ENCODE data around the gene RUVBL1. TPM values are rescaled to one million over a fixed set of nuclear protein-coding genes. Genes with fewer than 3 reads are reported as not detected.

Gene RUVBL1
- total RNA-seq, 1 donor from 2014 or later = 68.7 TPM

DNA sequence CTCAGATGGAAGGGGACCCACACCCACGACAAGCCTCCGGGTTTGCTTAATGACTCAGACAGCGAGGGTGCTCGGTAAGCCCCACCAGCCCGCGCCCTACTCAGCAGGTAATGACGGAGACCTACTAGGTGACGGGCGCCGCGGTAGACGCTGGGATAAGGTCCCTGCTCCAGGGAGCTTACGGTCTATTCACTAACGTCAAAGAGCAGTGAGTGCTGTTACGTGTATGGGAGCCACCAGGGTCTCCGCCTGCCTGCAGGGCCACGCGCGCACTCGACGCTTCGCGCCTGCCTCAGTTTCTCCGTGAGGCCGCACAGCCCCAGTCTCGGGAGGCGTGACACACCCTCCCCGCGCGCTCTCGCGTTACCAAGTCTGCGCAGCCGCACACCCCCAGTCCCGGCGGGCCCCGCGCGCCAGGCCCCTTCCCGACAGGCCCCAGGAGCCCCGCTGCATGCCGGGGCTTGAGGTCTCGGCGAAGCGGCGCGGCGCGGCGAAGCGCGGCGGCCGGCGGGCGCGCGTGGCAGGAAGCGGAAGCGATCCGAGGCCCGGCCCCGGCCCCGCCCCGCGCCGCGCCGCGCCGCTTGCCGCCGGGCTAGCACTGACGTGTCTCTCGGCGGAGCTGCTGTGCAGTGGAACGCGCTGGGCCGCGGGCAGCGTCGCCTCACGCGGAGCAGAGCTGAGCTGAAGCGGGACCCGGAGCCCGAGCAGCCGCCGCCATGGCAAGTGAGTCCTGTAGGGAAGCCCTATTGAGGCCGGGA is 71.6 kb downstream of the RUVBL1 start, which contains the start of gene SEC61A1:
SEC61A1 (plus strand) TSS at position 601 of the 758 bp plus-strand sequence; CDS start at position 717, 116 bp downstream.
- Histone ChIP-seq H3K36me3 (ENCODE audit: control insufficient read depth, insufficient read depth, low read length) (peaks cover 2% of the 10 kb centered on the region), H3K27me3 (ENCODE audit: control insufficient read depth, insufficient read depth, low read length) (no peaks in the 10 kb centered on the region), H3K4me3 (ENCODE audit: low read depth, low read length) (peak within 1 kb of the TSS; percentile 97)
- TF ChIP-seq, protein P1, sequence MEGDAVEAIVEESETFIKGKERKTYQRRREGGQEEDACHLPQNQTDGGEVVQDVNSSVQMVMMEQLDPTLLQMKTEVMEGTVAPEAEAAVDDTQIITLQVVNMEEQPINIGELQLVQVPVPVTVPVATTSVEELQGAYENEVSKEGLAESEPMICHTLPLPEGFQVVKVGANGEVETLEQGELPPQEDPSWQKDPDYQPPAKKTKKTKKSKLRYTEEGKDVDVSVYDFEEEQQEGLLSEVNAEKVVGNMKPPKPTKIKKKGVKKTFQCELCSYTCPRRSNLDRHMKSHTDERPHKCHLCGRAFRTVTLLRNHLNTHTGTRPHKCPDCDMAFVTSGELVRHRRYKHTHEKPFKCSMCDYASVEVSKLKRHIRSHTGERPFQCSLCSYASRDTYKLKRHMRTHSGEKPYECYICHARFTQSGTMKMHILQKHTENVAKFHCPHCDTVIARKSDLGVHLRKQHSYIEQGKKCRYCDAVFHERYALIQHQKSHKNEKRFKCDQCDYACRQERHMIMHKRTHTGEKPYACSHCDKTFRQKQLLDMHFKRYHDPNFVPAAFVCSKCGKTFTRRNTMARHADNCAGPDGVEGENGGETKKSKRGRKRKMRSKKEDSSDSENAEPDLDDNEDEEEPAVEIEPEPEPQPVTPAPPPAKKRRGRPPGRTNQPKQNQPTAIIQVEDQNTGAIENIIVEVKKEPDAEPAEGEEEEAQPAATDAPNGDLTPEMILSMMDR (IDR thresholded peaks at IDR 0.05; ENCODE audit: insufficient read depth, low read length, poor library complexity, severe bottlenecking) = no peak
- peak; percentile 74 for DNase-seq (ENCODE audit: low read depth)

DNA sequence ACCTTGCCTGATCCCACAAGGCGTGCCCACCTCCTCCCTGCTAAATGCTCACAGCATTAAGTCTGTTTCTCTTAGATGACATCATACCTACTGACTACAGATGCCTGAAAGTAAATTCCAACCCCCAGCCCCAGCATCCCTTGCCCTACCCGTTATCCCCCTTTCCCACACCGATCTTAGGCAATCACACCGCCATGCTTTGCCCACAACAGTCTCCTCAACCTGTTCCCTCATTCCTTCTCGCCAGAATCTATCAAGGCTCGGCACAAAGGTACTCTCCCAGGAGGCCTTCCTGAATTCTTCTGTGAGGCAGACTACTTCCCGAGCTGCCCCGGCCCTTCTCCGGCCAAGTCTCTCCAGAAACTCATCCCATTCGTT is 72.2 kb downstream of the RUVBL1 start:
- DNase-seq (ENCODE audit: low read depth) = no peak
- Histone ChIP-seq H3K4me3 (ENCODE audit: low read depth, low read length) (peak overlapping the region; percentile 97), H3K36me3 (ENCODE audit: control insufficient read depth, insufficient read depth, low read length) (peaks cover 2% of the 10 kb centered on the region), H3K27me3 (ENCODE audit: control insufficient read depth, insufficient read depth, low read length) (no peaks in the 10 kb centered on the region)
- TF ChIP-seq, protein P1 (IDR thresholded peaks at IDR 0.05; ENCODE audit: insufficient read depth, low read length, poor library complexity, severe bottlenecking) = no peak

DNA sequence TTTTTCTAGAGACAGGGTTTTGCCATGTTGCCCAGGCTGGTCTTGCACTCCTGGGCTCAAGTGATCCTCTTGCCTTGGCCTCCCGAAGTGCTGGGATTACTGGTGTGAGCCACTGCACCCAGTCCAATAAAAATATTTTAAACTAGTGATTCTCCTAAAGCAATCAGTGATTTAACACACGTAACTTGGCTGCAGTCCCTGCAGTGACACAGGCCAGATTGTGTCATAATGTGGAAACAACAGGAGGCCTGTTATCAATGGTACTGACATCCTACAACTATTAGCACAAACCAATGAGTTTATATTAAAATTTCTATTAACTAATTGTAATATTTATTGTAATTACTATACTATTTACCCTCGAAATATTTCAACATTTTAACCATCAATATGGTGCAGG is 73.0 kb downstream of the RUVBL1 start:
- Histone ChIP-seq H3K4me3 (ENCODE audit: low read depth, low read length) (no peak overlapping the region), H3K36me3 (ENCODE audit: control insufficient read depth, insufficient read depth, low read length) (peaks cover 2% of the 10 kb centered on the region), H3K27me3 (ENCODE audit: control insufficient read depth, insufficient read depth, low read length) (no peaks in the 10 kb centered on the region)
- no peak for DNase-seq (ENCODE audit: low read depth)
- TF ChIP-seq, protein P1 (IDR thresholded peaks at IDR 0.05; ENCODE audit: insufficient read depth, low read length, poor library complexity, severe bottlenecking) = no peak

DNA sequence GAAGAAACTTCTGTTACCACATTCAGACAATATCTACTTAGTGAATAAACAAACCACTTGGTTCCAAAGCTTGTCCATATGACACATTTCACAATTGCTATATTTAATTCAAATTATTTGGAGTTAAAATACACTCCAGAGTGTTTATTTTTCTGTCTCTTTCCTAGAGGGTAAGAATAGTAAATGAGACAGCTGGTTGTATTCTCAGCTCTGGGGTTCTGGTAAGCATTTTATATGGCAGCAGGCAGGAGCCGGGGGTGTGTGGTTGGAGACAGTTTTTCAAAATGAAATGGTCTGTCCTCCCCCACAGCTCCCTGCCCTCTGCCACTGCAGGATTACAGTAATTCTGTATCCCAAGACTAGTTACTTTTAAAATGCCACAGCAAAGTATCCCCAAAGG is 82.3 kb downstream of the RUVBL1 start:
- Histone ChIP-seq H3K36me3 (ENCODE audit: control insufficient read depth, insufficient read depth, low read length) (no peaks in the 10 kb centered on the region), H3K4me3 (ENCODE audit: low read depth, low read length) (no peak overlapping the region), H3K27me3 (ENCODE audit: control insufficient read depth, insufficient read depth, low read length) (peaks cover 2% of the 10 kb centered on the region)
- TF ChIP-seq, protein P1 (IDR thresholded peaks at IDR 0.05; ENCODE audit: insufficient read depth, low read length, poor library complexity, severe bottlenecking) = no peak
- DNase-seq (ENCODE audit: low read depth) = no peak

DNA sequence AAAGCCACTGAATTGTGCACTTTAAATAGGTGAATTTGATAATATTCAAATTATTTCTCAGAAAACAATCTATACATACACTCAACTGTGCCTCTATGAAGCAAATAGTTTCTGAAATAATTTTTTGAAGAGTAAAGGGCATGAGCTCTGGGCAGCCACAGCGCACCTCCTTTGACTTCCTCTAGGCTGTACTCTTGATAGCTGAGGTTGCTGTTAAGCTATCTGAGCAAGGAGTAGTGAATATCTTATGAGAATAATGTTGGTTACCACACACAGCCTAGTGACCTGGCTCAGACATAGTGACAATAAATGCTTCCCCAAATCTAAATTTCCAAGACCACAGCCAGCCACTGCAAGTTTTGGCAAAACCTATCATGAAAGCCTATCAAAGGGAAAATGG is 83.0 kb downstream of the RUVBL1 start:
- H3K27me3 ChIP-seq (ENCODE audit: control insufficient read depth, insufficient read depth, low read length) = peaks cover 2% of the 10 kb centered on the region
- TF ChIP-seq, protein P1 (IDR thresholded peaks at IDR 0.05; ENCODE audit: insufficient read depth, low read length, poor library complexity, severe bottlenecking) = no peak
- no peak overlapping the region for H3K4me3 ChIP-seq (ENCODE audit: low read depth, low read length)
- no peak for DNase-seq (ENCODE audit: low read depth)
- no peaks in the 10 kb centered on the region for H3K36me3 ChIP-seq (ENCODE audit: control insufficient read depth, insufficient read depth, low read length)

DNA sequence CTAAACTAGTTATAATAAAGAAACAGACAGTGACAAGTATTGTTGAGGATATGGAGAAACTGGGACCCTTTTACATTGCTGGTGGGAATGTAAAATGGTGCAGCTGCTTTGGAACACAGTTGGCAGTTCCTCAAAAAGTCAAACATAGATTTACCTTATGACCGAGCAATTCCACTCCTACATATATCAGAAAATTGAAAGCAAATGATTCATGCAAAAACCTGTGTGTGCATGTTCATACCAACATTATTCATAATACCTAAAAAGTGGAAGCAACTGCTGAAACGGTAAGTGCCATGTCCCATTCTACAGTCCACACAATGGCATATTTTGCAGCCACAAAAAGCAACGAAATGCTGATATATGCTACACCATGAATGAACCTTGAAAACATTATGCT is 83.6 kb downstream of the RUVBL1 start:
- Histone ChIP-seq H3K36me3 (ENCODE audit: control insufficient read depth, insufficient read depth, low read length) (no peaks in the 10 kb centered on the region), H3K4me3 (ENCODE audit: low read depth, low read length) (no peak overlapping the region), H3K27me3 (ENCODE audit: control insufficient read depth, insufficient read depth, low read length) (peaks cover 2% of the 10 kb centered on the region)
- TF ChIP-seq, protein P1 (IDR thresholded peaks at IDR 0.05; ENCODE audit: insufficient read depth, low read length, poor library complexity, severe bottlenecking) = no peak
- DNase-seq (ENCODE audit: low read depth) = no peak
